H1 (cell line): ENCODE data around the gene MSL3B.

ENCODE experiments used
- JUN ChIP-seq: IDR thresholded peaks from 2 replicates; pipeline ENCODE4 v1.6.1; 2011; ENCODE audit warnings: low read depth, mild to moderate bottlenecking, improper control_type of control experiment, low read length
- KDM1A ChIP-seq: fragments of 200-600, 300-600 bp; sonication (generic); IDR thresholded peaks from 2 replicates; pipeline ENCODE4 v1.7.1; 2016; ENCODE audit warnings: mild to moderate bottlenecking, low read length, borderline replicate concordance
- RNF2 ChIP-seq: fragments of 200-900, 300-1000 bp; sonication (generic); IDR thresholded peaks from 2 replicates; pipeline ENCODE4 v1.7.1; 2016; ENCODE audit warnings: borderline replicate concordance, low read depth, mild to moderate bottlenecking, antibody characterized with exemption, low read length; ENCODE audit not compliant: poor library complexity, severe bottlenecking; ENCODE audit errors: missing control alignments
- RXRA ChIP-seq: IDR thresholded peaks from 2 replicates; pipeline ENCODE4 v1.6.1; 2011; ENCODE audit warnings: low read depth, mild to moderate bottlenecking, low read length, moderate library complexity; ENCODE audit not compliant: insufficient read depth
- SP2 ChIP-seq: IDR thresholded peaks from 2 replicates; pipeline ENCODE4 v1.6.1; 2012; ENCODE audit warnings: mild to moderate bottlenecking, low read length, inconsistent platforms
- USF2 ChIP-seq: IDR thresholded peaks from 2 replicates; pipeline ENCODE4 v1.6.1; 2011; ENCODE audit warnings: low read length, improper control_type of control experiment
- ZNF274 ChIP-seq: IDR thresholded peaks from 2 replicates; pipeline ENCODE4 v1.7.0; 2012; ENCODE audit warnings: low read length, borderline replicate concordance; ENCODE audit errors: extremely low read depth

Gene MSL3B

DNA sequence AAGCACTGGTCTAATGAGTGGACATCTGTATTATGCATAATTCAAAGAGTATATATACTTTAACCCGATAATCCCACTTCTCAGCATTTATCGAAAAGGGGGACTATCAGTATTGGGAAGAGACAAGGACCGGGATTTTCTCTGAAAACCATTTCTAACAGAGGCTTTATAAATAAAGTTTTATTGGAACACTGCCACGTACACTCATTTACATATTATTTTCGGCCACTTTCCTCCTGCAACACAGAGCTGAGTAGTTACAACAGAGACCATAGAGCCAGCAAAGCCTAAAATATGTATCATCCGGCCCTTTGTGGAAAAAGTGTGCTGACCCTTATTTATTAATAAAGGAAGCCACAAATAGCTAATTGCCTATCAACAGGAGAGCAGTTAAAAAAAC, 17.0 kb downstream of the MSL3B start (continued):
- TF ChIP-seq ZNF274 (no peak), SP2 (no peak), KDM1A (no peak), RXRA (no peak), JUN (no peak), USF2 (no peak), RNF2 (no peak)
